ENCODE results near the gene CCDC124. TPM values are rescaled to one million over a fixed set of nuclear protein-coding genes. Genes with fewer than 3 reads are reported as not detected.
A peak's percentile ranks its signal among the peaks of the same experiment; 100 is the strongest.

Gene CCDC124
- total RNA-seq, 3 donors from 2014 or later: 228 to 261 (median 236) TPM

- H3K27me3 Mint-ChIP-seq (ENCODE audit: low read depth): peaks cover 41% of the 10 kb centered on the region
These were observed 24.5 kb downstream of the CCDC124 start for GRCh38 chr19:17957149-17957849.

GRCh38 chr19:17957885-17958284 lies 25.1 kb downstream of the CCDC124 start:
- Mint-ChIP-seq H3K27me3 (ENCODE audit: low read depth) (peaks cover 36% of the 10 kb centered on the region), H3K9me3 (no peaks in the 10 kb centered on the region), H3K4me1 (ENCODE audit: low read depth) (no peaks in the 10 kb centered on the region), H3K4me3 (no peak overlapping the region), H3K36me3 (ENCODE audit: insufficient read depth) (no peaks in the 10 kb centered on the region)
- no peak for ATAC-seq
- DNase-seq: no peak

More at GRCh38 chr19:17957149-17957849, 24.5 kb downstream of the CCDC124 start:
- H3K9me3 Mint-ChIP-seq: no peaks in the 10 kb centered on the region
- no peaks in the 10 kb centered on the region for H3K36me3 Mint-ChIP-seq (ENCODE audit: insufficient read depth)
- ATAC-seq (no peak), DNase-seq (no peak)
- H3K4me1 Mint-ChIP-seq (ENCODE audit: low read depth): peaks cover 2% of the 10 kb centered on the region
- no peak overlapping the region for H3K4me3 Mint-ChIP-seq

GRCh38 chr19:17963936-17964691 lies 31.3 kb downstream of the CCDC124 start:
- DNase-seq (no peak), ATAC-seq (no peak)
- peaks cover 4% of the 10 kb centered on the region for H3K4me1 Mint-ChIP-seq (ENCODE audit: low read depth)
- no peak overlapping the region for H3K4me3 Mint-ChIP-seq
- no peaks in the 10 kb centered on the region for H3K36me3 Mint-ChIP-seq (ENCODE audit: insufficient read depth)
- H3K9me3 Mint-ChIP-seq: no peaks in the 10 kb centered on the region
- H3K27me3 Mint-ChIP-seq (ENCODE audit: low read depth): peaks cover 42% of the 10 kb centered on the region

- H3K36me3 Mint-ChIP-seq (ENCODE audit: insufficient read depth): no peaks in the 10 kb centered on the region
- no peak overlapping the region for H3K4me3 Mint-ChIP-seq
- peaks cover 4% of the 10 kb centered on the region for H3K4me1 Mint-ChIP-seq (ENCODE audit: low read depth)
- peaks cover 42% of the 10 kb centered on the region for H3K27me3 Mint-ChIP-seq (ENCODE audit: low read depth)
- ATAC-seq: peak; percentile 21 to 25
- no peaks in the 10 kb centered on the region for H3K9me3 Mint-ChIP-seq
- no peak for DNase-seq
These were observed 32.7 kb downstream of the CCDC124 start for GRCh38 chr19:17965370-17966128.

- DNase-seq (no peak), ATAC-seq (no peak)
- Mint-ChIP-seq H3K4me1 (ENCODE audit: low read depth) (peaks cover 4% of the 10 kb centered on the region), H3K27me3 (ENCODE audit: low read depth) (peaks cover 42% of the 10 kb centered on the region), H3K36me3 (ENCODE audit: insufficient read depth) (no peaks in the 10 kb centered on the region), H3K9me3 (no peaks in the 10 kb centered on the region), H3K4me3 (no peak overlapping the region)
These were observed 33.3 kb downstream of the CCDC124 start for GRCh38 chr19:17966129-17966483.

GRCh38 chr19:17966550-17967256 lies 33.9 kb downstream of the CCDC124 start, which contains the start of gene KCNN1:
KCNN1 (plus strand) TSS chr19:17967107; CDS start chr19:17973889, 6,782 bp downstream.
- Mint-ChIP-seq H3K4me3 (peak within 1 kb of the TSS; percentile 42), H3K36me3 (ENCODE audit: insufficient read depth) (no peaks in the 10 kb centered on the region), H3K27me3 (ENCODE audit: low read depth) (peaks cover 42% of the 10 kb centered on the region), H3K9me3 (no peaks in the 10 kb centered on the region), H3K4me1 (ENCODE audit: low read depth) (peaks cover 4% of the 10 kb centered on the region)
- ATAC-seq (peak in 1 of 2 donors; percentile 52), DNase-seq (no peak)

- no peak for DNase-seq
- H3K9me3 Mint-ChIP-seq: no peaks in the 10 kb centered on the region
- H3K4me1 Mint-ChIP-seq (ENCODE audit: low read depth): peaks cover 4% of the 10 kb centered on the region
- ATAC-seq: no peak
- peak overlapping the region; percentile 37 for H3K4me3 Mint-ChIP-seq
- peaks cover 42% of the 10 kb centered on the region for H3K27me3 Mint-ChIP-seq (ENCODE audit: low read depth)
- H3K36me3 Mint-ChIP-seq (ENCODE audit: insufficient read depth): no peaks in the 10 kb centered on the region
These were observed 34.6 kb downstream of the CCDC124 start for GRCh38 chr19:17967257-17968051.

- DNase-seq (no peak), ATAC-seq (no peak)
- Mint-ChIP-seq H3K27me3 (ENCODE audit: low read depth) (peaks cover 44% of the 10 kb centered on the region), H3K4me1 (ENCODE audit: low read depth) (peaks cover 4% of the 10 kb centered on the region), H3K36me3 (ENCODE audit: insufficient read depth) (no peaks in the 10 kb centered on the region), H3K4me3 (no peak overlapping the region), H3K9me3 (no peaks in the 10 kb centered on the region)
These were observed 35.5 kb downstream of the CCDC124 start for GRCh38 chr19:17968362-17968761.

GRCh38 chr19:17969096-17969792 lies 36.4 kb downstream of the CCDC124 start:
- Mint-ChIP-seq H3K27me3 (ENCODE audit: low read depth) (peaks cover 36% of the 10 kb centered on the region), H3K4me1 (ENCODE audit: low read depth) (peaks cover 4% of the 10 kb centered on the region), H3K4me3 (no peak overlapping the region), H3K36me3 (ENCODE audit: insufficient read depth) (no peaks in the 10 kb centered on the region), H3K9me3 (no peaks in the 10 kb centered on the region)
- ATAC-seq (no peak), DNase-seq (no peak)

- ATAC-seq (no peak), DNase-seq (no peak)
- Mint-ChIP-seq H3K9me3 (no peaks in the 10 kb centered on the region), H3K4me1 (ENCODE audit: low read depth) (peaks cover 2% of the 10 kb centered on the region), H3K36me3 (ENCODE audit: insufficient read depth) (no peaks in the 10 kb centered on the region), H3K27me3 (ENCODE audit: low read depth) (peaks cover 11% of the 10 kb centered on the region), H3K4me3 (no peak overlapping the region)
These were observed 39.4 kb downstream of the CCDC124 start for GRCh38 chr19:17972230-17972629.

- H3K4me1 Mint-ChIP-seq (ENCODE audit: low read depth): no peaks in the 10 kb centered on the region
- DNase-seq (no peak), ATAC-seq (no peak)
- H3K4me3 Mint-ChIP-seq: no peak overlapping the region
- peaks cover 3% of the 10 kb centered on the region for H3K27me3 Mint-ChIP-seq (ENCODE audit: low read depth)
- no peaks in the 10 kb centered on the region for H3K9me3 Mint-ChIP-seq
- H3K36me3 Mint-ChIP-seq (ENCODE audit: insufficient read depth): no peaks in the 10 kb centered on the region
These were observed 40.9 kb downstream of the CCDC124 start for GRCh38 chr19:17973759-17974158.

- no peak for ATAC-seq
- DNase-seq: no peak
- H3K9me3 Mint-ChIP-seq: no peaks in the 10 kb centered on the region
- H3K36me3 Mint-ChIP-seq (ENCODE audit: insufficient read depth): no peaks in the 10 kb centered on the region
- H3K4me1 Mint-ChIP-seq (ENCODE audit: low read depth): no peaks in the 10 kb centered on the region
- H3K4me3 Mint-ChIP-seq: no peak overlapping the region
- peaks cover 6% of the 10 kb centered on the region for H3K27me3 Mint-ChIP-seq (ENCODE audit: low read depth)
These were observed 41.7 kb downstream of the CCDC124 start for GRCh38 chr19:17974551-17974950.

GRCh38 chr19:17975032-17975431 lies 42.2 kb downstream of the CCDC124 start:
- Mint-ChIP-seq H3K27me3 (ENCODE audit: low read depth) (peaks cover 8% of the 10 kb centered on the region), H3K36me3 (ENCODE audit: insufficient read depth) (no peaks in the 10 kb centered on the region), H3K9me3 (no peaks in the 10 kb centered on the region), H3K4me1 (ENCODE audit: low read depth) (no peaks in the 10 kb centered on the region), H3K4me3 (no peak overlapping the region)
- ATAC-seq (no peak), DNase-seq (no peak)

Data from activated T-cell treated with anti-CD3 and anti-CD28 coated beads, Interleukin-2, amount 50 U/mL, for 4 hours (primary cell).